Ishikawa (cell line): ENCODE measurements around the gene CCHCR1.

ENCODE experiments used
- CEBPB ChIP-seq: IDR thresholded peaks from 2 replicates; pipeline ENCODE4 v1.6.1; 2012
- TF ChIP-seq, protein P1 (sequence below): IDR thresholded peaks from 2 replicates; pipeline ENCODE4 v1.6.1; 2012; ENCODE audit warnings: low read depth, mild to moderate bottlenecking

- TF ChIP-seq CEBPB = no peak
- TF ChIP-seq, protein P1, sequence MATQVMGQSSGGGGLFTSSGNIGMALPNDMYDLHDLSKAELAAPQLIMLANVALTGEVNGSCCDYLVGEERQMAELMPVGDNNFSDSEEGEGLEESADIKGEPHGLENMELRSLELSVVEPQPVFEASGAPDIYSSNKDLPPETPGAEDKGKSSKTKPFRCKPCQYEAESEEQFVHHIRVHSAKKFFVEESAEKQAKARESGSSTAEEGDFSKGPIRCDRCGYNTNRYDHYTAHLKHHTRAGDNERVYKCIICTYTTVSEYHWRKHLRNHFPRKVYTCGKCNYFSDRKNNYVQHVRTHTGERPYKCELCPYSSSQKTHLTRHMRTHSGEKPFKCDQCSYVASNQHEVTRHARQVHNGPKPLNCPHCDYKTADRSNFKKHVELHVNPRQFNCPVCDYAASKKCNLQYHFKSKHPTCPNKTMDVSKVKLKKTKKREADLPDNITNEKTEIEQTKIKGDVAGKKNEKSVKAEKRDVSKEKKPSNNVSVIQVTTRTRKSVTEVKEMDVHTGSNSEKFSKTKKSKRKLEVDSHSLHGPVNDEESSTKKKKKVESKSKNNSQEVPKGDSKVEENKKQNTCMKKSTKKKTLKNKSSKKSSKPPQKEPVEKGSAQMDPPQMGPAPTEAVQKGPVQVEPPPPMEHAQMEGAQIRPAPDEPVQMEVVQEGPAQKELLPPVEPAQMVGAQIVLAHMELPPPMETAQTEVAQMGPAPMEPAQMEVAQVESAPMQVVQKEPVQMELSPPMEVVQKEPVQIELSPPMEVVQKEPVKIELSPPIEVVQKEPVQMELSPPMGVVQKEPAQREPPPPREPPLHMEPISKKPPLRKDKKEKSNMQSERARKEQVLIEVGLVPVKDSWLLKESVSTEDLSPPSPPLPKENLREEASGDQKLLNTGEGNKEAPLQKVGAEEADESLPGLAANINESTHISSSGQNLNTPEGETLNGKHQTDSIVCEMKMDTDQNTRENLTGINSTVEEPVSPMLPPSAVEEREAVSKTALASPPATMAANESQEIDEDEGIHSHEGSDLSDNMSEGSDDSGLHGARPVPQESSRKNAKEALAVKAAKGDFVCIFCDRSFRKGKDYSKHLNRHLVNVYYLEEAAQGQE = no peak
These were observed 17.0 kb downstream of the CCHCR1 start for GRCh38 chr6:31140643-31141042.
